ENCODE data around the gene EPAS1. TPM values are rescaled to one million over a fixed set of nuclear protein-coding genes. Genes with fewer than 3 reads are reported as not detected.

EPAS1 gene
- total RNA-seq, 1 experiment from 2014 or later = 25.8 TPM

DNA sequence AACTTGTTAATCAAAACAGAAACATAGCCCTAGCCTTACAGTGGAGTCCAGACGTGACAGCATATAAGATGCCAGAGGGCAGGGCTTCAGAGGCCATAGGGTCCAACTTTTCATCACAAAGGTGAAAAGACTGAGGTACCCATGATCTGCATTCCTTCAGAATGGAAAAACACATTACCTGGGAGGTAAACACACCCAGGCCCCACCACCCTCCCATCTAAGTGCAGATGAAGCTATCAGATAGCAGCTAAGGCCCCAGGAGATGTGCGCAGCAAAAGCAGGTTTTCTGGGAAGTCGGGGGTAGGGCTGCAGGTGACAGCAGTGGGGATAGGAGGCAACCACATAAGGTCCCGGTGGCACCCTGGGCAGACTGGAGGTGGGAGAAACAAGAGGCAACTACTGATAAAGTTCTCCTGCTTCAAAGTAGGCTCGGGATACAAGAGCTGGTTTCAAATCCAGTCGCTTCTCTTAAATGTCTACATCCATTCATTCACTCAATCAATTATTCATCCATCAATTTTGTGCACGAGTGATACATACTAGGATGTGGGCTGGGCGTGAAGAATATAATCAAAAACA, 107.1 kb downstream of the EPAS1 start:
- DNase-seq (ENCODE audit: low read depth) = no peak

DNA sequence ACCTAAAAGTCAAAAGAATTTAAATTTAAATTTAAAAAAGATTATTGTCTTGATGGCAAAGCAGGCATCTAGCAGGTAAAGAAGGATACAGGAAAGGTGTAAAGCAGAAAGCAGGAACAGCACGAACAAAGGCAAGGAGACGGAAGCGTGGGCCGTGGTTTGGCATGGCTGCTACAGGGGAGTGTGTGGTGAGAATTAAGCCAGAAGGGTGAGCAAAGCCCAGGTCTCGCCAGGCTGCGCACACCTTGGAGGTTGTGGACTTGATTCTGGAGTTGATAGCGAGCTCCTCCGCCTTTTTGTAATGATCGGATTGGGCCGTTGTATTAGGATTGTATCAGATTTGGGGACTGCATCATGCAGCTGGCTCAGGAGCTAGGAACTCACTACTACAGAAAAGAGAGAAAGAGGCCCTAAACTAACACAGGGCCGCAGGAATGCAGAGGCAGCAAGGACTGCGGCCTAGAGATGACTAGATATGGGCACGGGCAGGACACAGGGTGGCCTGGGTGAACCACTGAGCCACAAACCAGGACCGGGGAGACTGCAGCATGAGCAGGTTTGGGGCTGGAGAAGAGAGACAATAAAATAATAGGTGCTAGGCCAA, 110.7 kb downstream of the EPAS1 start:
- DNase-seq (ENCODE audit: low read depth) = no peak

DNA sequence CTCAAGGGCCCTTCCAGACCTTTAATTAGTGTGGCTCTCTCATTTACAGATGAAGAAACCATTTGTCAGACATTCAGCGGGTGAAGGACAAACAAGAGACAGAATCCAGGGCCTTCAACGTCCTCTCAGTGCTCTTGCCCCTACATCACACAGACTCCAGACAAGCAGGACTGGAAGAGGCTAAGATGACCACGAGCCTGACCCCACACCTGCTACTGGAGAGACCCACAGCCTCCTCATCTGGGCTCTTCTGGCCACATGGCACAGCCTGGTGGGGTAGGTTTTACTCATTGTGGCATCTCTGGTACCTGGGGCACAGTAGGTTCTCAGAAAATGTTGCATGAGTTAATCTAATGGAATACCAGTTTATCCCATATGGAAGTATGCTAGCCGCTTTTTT, 112.5 kb downstream of the EPAS1 start:
- DNase-seq (ENCODE audit: low read depth) = no peak

GRCh38 chr2:46410273-46411244, 113.4 kb downstream of the EPAS1 start:
- DNase-seq (ENCODE audit: low read depth) = no peak

GRCh38 chr2:46411245-46411641, 114.0 kb downstream of the EPAS1 start:
- DNase-seq (ENCODE audit: low read depth) = no peak

- DNase-seq (ENCODE audit: low read depth) = no peak
Measured at GRCh38 chr2:46411985-46412384, 114.8 kb downstream of the EPAS1 start.

- no peak for DNase-seq (ENCODE audit: low read depth)
Measured at GRCh38 chr2:46413111-46413510, 115.9 kb downstream of the EPAS1 start.

GRCh38 chr2:46413631-46414030, 116.4 kb downstream of the EPAS1 start:
- DNase-seq (ENCODE audit: low read depth) = no peak

DNA sequence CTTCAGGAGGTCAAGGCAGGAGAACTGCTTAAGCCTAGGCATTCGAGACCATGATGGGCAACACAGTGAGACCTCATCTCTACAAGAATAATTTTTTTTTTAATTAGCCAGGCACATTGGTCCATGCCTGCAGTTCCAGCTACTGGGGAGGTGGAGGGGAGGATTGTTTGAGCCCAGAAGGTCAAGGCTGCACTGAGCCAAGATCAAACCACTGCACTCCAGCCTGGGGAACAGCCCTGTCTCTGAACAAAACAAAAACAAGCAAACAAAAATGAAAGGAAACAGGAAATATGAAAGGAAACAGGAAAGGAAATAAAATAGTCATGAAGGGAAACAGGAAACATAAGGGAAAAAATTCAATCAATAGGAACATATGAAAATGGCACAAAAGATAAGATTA, 117.5 kb downstream of the EPAS1 start:
- DNase-seq (ENCODE audit: low read depth) = no peak

GRCh38 chr2:46416280-46416679, 119.1 kb downstream of the EPAS1 start:
- DNase-seq (ENCODE audit: low read depth) = no peak

GRCh38 chr2:46416739-46417403, 119.7 kb downstream of the EPAS1 start:
- no peak for DNase-seq (ENCODE audit: low read depth)

GRCh38 chr2:46420945-46421344, 123.7 kb downstream of the EPAS1 start:
- DNase-seq (ENCODE audit: low read depth) = no peak

- no peak for DNase-seq (ENCODE audit: low read depth)
Measured at GRCh38 chr2:46421361-46421760, 124.2 kb downstream of the EPAS1 start.

GRCh38 chr2:46422717-46423394, 125.6 kb downstream of the EPAS1 start:
- DNase-seq (ENCODE audit: low read depth) = no peak

GRCh38 chr2:46424937-46425336, 127.7 kb downstream of the EPAS1 start:
- no peak for DNase-seq (ENCODE audit: low read depth)

GRCh38 chr2:46428911-46429436, 131.8 kb downstream of the EPAS1 start:
- DNase-seq (ENCODE audit: low read depth) = no peak

DNA sequence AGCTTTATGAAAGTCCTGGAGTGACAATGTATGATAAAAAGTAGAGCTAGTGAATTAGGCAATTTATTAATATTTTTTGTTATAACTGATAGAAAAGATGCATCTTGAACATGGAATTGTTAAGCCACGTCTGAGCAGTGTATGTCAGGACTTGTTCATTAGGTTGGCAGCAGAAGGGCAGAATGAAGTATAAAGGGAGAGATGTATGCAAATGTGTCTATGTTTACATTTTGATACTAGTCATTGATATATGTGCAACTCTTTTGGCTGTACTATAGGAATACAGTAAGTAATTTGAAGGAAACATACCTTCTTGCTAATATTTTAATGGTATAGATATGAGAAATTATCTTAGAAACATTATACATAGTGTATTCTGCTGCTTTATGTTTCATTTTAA, 133.2 kb downstream of the EPAS1 start:
- no peak for DNase-seq (ENCODE audit: low read depth)

DNA sequence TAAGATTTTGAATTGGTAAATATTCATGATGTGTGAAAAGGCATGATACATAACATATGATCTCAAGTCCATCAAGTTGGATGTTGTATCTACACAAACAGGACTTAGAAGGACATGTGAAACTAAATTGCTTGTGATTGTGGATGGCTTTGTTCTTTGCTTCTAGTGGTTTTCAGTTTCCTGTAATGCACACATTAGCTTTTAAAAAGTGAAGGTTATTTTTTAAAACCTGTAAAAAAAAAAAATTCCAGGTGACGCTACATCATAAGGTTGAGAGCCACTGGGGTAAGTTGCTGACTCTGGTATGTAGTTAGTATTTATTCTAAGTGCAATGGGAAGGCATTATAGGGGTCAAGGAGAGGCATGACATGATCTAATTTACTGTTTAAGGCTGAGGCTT, 133.8 kb downstream of the EPAS1 start:
- DNase-seq (ENCODE audit: low read depth) = no peak

GRCh38 chr2:46431481-46432235, 134.5 kb downstream of the EPAS1 start:
- DNase-seq (ENCODE audit: low read depth) = no peak

DNA sequence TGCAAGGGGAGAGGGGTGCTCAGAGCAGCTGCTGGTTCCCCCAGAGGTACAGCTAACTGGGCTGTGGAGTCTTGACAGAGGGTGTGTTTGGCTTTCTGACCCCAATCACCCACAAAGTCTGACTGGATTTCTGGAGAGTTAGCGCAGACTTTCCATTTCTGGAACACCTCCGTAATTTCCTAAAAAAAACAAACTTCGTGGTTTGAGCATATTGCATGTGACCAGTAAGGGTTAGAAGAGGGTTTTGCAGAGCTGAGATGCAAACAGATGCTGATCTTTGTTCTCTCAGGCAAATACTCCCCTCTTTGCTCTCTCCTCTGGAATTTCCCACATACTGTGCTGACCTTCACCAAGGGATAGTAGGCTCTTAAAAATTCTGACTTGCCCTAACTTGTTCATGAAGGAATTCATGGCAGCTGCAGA, 137.7 kb downstream of the EPAS1 start:
- DNase-seq (ENCODE audit: low read depth) = no peak

All from HT1080 (cell line).